ENCODE data around the gene GDPD5. TPM values are rescaled to one million over a fixed set of nuclear protein-coding genes. Genes with fewer than 3 reads are reported as not detected.

GDPD5 gene
- total and polyA plus RNA-seq, 2 donors (not counting 1 experiment from before 2014, with no cell fraction given): 59.1 to 102 TPM

DNA sequence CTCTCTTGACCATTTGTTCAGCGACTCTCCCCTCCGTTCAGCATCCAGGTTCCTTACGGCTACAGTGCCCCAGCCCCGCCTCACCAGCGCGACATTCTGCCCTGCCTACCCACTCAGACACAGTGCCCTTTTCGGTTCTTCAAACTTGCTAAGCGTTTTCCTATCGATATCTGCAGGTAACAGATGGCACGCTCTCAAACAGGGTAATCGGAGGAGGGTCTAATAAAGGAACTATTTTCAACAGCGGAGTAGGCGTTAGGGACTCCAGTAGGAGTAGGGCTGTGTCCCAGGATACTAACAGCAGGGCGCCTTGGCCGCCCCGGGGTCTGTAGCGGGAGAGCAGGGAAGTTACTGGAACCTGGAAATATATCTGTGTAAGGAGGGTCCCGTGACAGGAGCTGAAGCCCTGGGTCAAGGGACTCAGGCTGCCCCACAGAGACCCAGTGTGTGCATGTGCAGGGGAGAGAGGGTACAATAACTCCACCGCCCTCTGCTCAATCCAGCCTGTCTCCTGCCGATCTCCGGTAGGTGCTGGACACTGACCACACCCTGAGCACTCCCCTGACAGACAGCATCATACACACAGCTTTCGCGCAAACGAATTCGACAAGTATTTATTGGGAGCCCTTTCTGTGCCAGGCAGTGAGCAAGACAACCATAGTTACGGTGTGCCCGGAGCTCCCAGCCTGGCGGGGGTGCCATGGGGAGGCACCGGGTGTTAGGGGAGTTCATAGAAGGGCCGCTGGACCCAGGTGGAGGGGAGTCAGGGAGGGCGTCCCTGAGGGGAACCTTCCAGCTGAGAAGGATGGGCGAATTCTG lies 94.8 kb downstream of the GDPD5 start:
- H3K4me2 ChIP-seq (replicated peaks; ENCODE audit: low read depth, low read length, poor library complexity, severe bottlenecking): peak overlapping the region; percentile 80
- Mint-ChIP-seq H3K27ac (peak overlapping the region; percentile 71), H3K4me3 (peak overlapping the region; percentile 85), H3K4me1 (peaks cover 26% of the 10 kb centered on the region), H3K9me3 (ENCODE audit: insufficient read depth) (no peaks in the 10 kb centered on the region), H3K27me3 (peaks cover 48% of the 10 kb centered on the region)
- POLR2A ChIA-PET: no interaction called here
- whole genome bisulfite sequencing (ENCODE audit: insufficient coverage): 37% methylated on average over 27 of the region's 32 CpGs
- intact Hi-C loops (cut with micrococcal nuclease): loop anchor here (2.0 kb wide), 1 partner anchor 30 kb away; no protein-coding TSS in a partner anchor
- H3K9me3 ChIP-seq (ENCODE audit: control extremely low read depth in 1 of 3, control insufficient read depth in 2 of 3, insufficient read depth in 1 of 3, low read length in 2 of 3): peaks cover 0 to 11% (median 0%) of the 10 kb centered on the region in 3 donors
- H3K4me1 ChIP-seq (ENCODE audit: control insufficient read depth in 2 of 2, insufficient read depth in 2 of 2, low read length in 2 of 2): peaks cover 22 to 28% of the 10 kb centered on the region in 2 donors
- ATAC-seq (ENCODE audit: low read depth): no peak
- no peak for DNase-seq
- peaks cover 0 to 66% (median 28%) of the 10 kb centered on the region in 4 experiments for H3K27me3 ChIP-seq (replicated peaks in 1 of 4; ENCODE audit: control extremely low read depth in 1 of 4, control insufficient read depth in 3 of 4, insufficient read depth in 4 of 4, low read length in 3 of 4)
- peak overlapping the region in 3 of 5 experiments; percentile 41 to 56 (median 43) for H3K4me3 ChIP-seq (ENCODE audit: control extremely low read depth in 1 of 5, extremely low read depth in 1 of 5, insufficient read depth in 1 of 5, low read depth in 2 of 5, low read length in 4 of 5)
- no peak for TF ChIP-seq EZH2 (IDR thresholded peaks at IDR 0.05; ENCODE audit: borderline replicate concordance, insufficient read depth, low read depth, low read length, poor library complexity, severe bottlenecking)
- TF ChIP-seq, protein P1, sequence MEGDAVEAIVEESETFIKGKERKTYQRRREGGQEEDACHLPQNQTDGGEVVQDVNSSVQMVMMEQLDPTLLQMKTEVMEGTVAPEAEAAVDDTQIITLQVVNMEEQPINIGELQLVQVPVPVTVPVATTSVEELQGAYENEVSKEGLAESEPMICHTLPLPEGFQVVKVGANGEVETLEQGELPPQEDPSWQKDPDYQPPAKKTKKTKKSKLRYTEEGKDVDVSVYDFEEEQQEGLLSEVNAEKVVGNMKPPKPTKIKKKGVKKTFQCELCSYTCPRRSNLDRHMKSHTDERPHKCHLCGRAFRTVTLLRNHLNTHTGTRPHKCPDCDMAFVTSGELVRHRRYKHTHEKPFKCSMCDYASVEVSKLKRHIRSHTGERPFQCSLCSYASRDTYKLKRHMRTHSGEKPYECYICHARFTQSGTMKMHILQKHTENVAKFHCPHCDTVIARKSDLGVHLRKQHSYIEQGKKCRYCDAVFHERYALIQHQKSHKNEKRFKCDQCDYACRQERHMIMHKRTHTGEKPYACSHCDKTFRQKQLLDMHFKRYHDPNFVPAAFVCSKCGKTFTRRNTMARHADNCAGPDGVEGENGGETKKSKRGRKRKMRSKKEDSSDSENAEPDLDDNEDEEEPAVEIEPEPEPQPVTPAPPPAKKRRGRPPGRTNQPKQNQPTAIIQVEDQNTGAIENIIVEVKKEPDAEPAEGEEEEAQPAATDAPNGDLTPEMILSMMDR (IDR thresholded peaks at IDR 0.05): no peak
- no peaks in the 10 kb centered on the region for H4K20me1 ChIP-seq (ENCODE audit: control insufficient read depth, insufficient read depth, low read length, poor library complexity, severe bottlenecking)
- H3K36me3 ChIP-seq (replicated peaks in 1 of 2; ENCODE audit: control extremely low read depth in 1 of 2, control insufficient read depth in 1 of 2, extremely low read depth in 1 of 2, insufficient read depth in 2 of 2, low read length in 1 of 2): no peaks in the 10 kb centered on the region
- peak overlapping the region; percentile 47 for H3K9ac ChIP-seq (ENCODE audit: low read length)
- no peaks in the 10 kb centered on the region for H3K79me2 ChIP-seq (ENCODE audit: control insufficient read depth, insufficient read depth, low read length)
- no peak overlapping the region for H3K27ac ChIP-seq (ENCODE audit: low read length in 2 of 2)
- CTCF ChIA-PET: interaction anchor here (1.2 to 1.6 kb wide), 5 partner anchors 9 to 101 kb away, joined by 3 to 5 read pairs (median 4); no protein-coding TSS in a partner anchor
- peak overlapping the region; percentile 37 for H2AFZ ChIP-seq (ENCODE audit: insufficient read depth, low read depth, low read length, poor library complexity, severe bottlenecking)
